DND-41 (cell line): ENCODE data around the gene GSN.

ENCODE experiments used
- ATAC-seq: fragments of 200-7000 bp; cut with Tn5 transposase; 3 replicates; pipeline ENCODE4 v1.9.1; 2021; ENCODE audit warnings: low read depth; ENCODE audit not compliant: insufficient read depth
- DNase-seq: peaks from one replicate; pipeline ENCODE4 v3.0.0-alpha.2; 2020
- H2AFZ ChIP-seq: 2 replicates; pipeline ENCODE4 v1.6.0; 2012; ENCODE audit warnings: low read depth, low read length
- H3K27ac ChIP-seq: 2 replicates; pipeline ENCODE4 v1.5.1; 2012; ENCODE audit warnings: low read length, inconsistent platforms
- H3K27me3 ChIP-seq: fragments of 200-600 bp; sonication (generic); 2 replicates; pipeline ENCODE4 v1.6.0; 2012; ENCODE audit warnings: low read length, mild to moderate bottlenecking, inconsistent platforms; ENCODE audit not compliant: insufficient read depth, poor library complexity
- H3K36me3 ChIP-seq: 2 replicates; pipeline ENCODE4 v1.5.1; 2012; ENCODE audit warnings: low read length, inconsistent platforms; ENCODE audit not compliant: insufficient read depth
- H3K4me1 ChIP-seq: 2 replicates; pipeline ENCODE4 v1.5.1; 2012; ENCODE audit warnings: mild to moderate bottlenecking, low read length; ENCODE audit not compliant: insufficient read depth
- H3K4me2 ChIP-seq: 2 replicates; pipeline ENCODE4 v1.6.0; 2012; ENCODE audit warnings: mild to moderate bottlenecking, moderate library complexity, low read length, inconsistent platforms; ENCODE audit not compliant: insufficient read depth
- H3K4me3 ChIP-seq, 2 experiments: fragments of 200-600 bp in 1 of 2; shearing (Covaris generic) in 1 of 2; 2 replicates each; pipeline ENCODE4 v1.5.1; 2012 to 2016; ENCODE audit warnings: inconsistent platforms in 2 of 2, low read length in 2 of 2, mild to moderate bottlenecking in 2 of 2, low read depth in 1 of 2, moderate library complexity in 1 of 2
- H3K79me2 ChIP-seq: 2 replicates; pipeline ENCODE4 v1.6.0; 2012; ENCODE audit warnings: low read length, inconsistent platforms; ENCODE audit not compliant: insufficient read depth
- H3K9ac ChIP-seq: 2 replicates; pipeline ENCODE4 v1.6.0; 2012; ENCODE audit warnings: low read depth, mild to moderate bottlenecking, inconsistent platforms, low read length, moderate library complexity
- H3K9me3 ChIP-seq: 2 replicates; pipeline ENCODE4 v1.5.1; 2012; ENCODE audit warnings: low read length, moderate library complexity, mild to moderate bottlenecking, inconsistent platforms; ENCODE audit not compliant: insufficient read depth, severe bottlenecking
- H4K20me1 ChIP-seq: 2 replicates; pipeline ENCODE4 v1.6.0; 2012; ENCODE audit warnings: low read length; ENCODE audit not compliant: insufficient read depth
- EZH2 ChIP-seq: IDR thresholded peaks from 3 replicates; pipeline ENCODE4 v1.6.1; 2012; ENCODE audit warnings: borderline replicate concordance, low read depth, mild to moderate bottlenecking, moderate library complexity, low read length, inconsistent platforms; ENCODE audit not compliant: severe bottlenecking
- TF ChIP-seq, protein P1 (sequence below): IDR thresholded peaks from 2 replicates; pipeline ENCODE4 v1.5.1; 2012; ENCODE audit warnings: borderline replicate concordance, low read length, moderate library complexity, mild to moderate bottlenecking; ENCODE audit not compliant: poor library complexity, severe bottlenecking; ENCODE audit errors: extremely low read depth

GSN gene

DNA sequence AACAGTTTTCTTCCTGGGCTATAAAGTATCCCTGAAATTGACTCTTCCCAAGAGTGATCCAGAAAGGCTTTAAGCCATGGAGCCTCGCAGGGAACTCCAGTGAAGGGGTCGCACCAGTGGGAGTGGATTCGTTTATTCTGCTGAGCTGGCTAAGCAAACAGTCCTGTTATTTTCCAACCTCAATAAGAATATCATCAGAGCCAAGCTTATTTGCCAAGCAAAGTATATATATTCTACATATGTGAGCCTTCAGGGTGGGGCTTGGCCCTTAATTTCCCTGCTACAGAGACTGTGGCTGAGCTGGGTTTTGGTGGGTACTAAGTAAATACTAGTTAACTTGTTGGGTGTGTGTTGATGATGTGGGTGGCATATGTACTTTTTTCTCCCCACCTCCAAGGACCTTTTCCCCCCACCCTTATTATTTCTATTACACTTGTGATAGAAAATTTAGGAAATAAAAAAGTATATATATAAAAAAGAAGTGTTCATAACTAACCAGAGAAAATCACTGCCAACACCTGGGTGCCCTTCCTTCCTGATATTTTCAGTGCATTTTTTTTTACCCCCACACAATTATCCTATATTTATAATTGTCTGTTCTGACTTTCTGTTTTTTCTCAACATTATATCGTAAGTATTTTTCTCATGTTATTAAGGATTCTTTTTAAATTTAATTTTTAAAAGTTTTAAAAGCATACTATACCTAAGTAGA lies 5.3 kb downstream of the GSN start:
- Histone ChIP-seq H3K36me3 (no peaks in the 10 kb centered on the region), H3K9me3 (no peaks in the 10 kb centered on the region), H3K79me2 (no peaks in the 10 kb centered on the region), H3K9ac (no peak overlapping the region), H3K27ac (no peak overlapping the region), H3K4me3 (no peak overlapping the region), H3K4me2 (no peak overlapping the region), H2AFZ (no peak overlapping the region), H4K20me1 (no peaks in the 10 kb centered on the region), H3K4me1 (no peaks in the 10 kb centered on the region), H3K27me3 (peaks cover 17% of the 10 kb centered on the region)
- no peak for TF ChIP-seq EZH2
- TF ChIP-seq, protein P1, sequence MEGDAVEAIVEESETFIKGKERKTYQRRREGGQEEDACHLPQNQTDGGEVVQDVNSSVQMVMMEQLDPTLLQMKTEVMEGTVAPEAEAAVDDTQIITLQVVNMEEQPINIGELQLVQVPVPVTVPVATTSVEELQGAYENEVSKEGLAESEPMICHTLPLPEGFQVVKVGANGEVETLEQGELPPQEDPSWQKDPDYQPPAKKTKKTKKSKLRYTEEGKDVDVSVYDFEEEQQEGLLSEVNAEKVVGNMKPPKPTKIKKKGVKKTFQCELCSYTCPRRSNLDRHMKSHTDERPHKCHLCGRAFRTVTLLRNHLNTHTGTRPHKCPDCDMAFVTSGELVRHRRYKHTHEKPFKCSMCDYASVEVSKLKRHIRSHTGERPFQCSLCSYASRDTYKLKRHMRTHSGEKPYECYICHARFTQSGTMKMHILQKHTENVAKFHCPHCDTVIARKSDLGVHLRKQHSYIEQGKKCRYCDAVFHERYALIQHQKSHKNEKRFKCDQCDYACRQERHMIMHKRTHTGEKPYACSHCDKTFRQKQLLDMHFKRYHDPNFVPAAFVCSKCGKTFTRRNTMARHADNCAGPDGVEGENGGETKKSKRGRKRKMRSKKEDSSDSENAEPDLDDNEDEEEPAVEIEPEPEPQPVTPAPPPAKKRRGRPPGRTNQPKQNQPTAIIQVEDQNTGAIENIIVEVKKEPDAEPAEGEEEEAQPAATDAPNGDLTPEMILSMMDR = no peak
- DNase-seq (no peak), ATAC-seq (no peak)

DNA sequence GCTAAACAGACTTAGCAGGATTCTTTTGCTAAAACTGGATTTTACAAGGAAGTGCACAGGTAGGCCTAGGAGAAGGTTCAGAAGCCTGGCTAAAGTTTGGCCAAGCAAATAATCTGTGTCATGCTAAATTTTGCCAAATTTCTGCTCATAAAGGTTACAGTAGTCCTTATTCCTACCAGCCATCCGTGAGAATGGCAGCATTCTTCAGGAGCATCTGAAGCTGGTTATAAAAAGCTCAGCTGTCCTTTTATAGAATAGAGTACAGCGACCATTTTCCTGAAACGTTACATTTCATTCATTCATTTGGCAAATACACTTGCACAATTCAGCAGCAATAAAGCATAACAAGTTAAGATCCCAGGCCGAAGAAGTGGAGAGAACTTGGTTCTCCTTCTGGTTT lies 6.9 kb downstream of the GSN start:
- no peaks in the 10 kb centered on the region for H3K36me3 ChIP-seq
- TF ChIP-seq, protein P1 = no peak
- TF ChIP-seq EZH2 = no peak
- no peak overlapping the region for H3K9ac ChIP-seq
- H3K4me1 ChIP-seq = no peaks in the 10 kb centered on the region
- H3K27me3 ChIP-seq = peaks cover 5% of the 10 kb centered on the region
- no peak overlapping the region for H3K4me3 ChIP-seq
- ATAC-seq (no peak), DNase-seq (no peak)
- H3K4me2 ChIP-seq = no peak overlapping the region
- no peaks in the 10 kb centered on the region for H3K9me3 ChIP-seq
- H3K27ac ChIP-seq = no peak overlapping the region
- H4K20me1 ChIP-seq = no peaks in the 10 kb centered on the region
- no peaks in the 10 kb centered on the region for H3K79me2 ChIP-seq
- H2AFZ ChIP-seq = no peak overlapping the region

GRCh38 chr9:121275781-121276658 lies 8.1 kb downstream of the GSN start:
- Histone ChIP-seq H3K4me2 (no peak overlapping the region), H4K20me1 (no peaks in the 10 kb centered on the region), H3K36me3 (no peaks in the 10 kb centered on the region), H3K27ac (no peak overlapping the region), H3K9me3 (no peaks in the 10 kb centered on the region), H3K4me3 (no peak overlapping the region), H3K79me2 (no peaks in the 10 kb centered on the region), H2AFZ (no peak overlapping the region), H3K9ac (no peak overlapping the region), H3K4me1 (no peaks in the 10 kb centered on the region), H3K27me3 (peaks cover 2% of the 10 kb centered on the region)
- no peak for ATAC-seq
- no peak for DNase-seq
- no peak for TF ChIP-seq EZH2
- TF ChIP-seq, protein P1 = no peak
